Vagina (tissue), 2 donors: ENCODE measurements around the gene KRTAP10-4.

Experiments
- POLR2A ChIP-seq, 2 donors: fragments of 450-650 bp; IDR thresholded peaks; one replicate each; pipeline ENCODE4 v1.6.1; 2017; ENCODE audit warnings: antibody characterized with exemption in 2 of 2, mild to moderate bottlenecking in 2 of 2, moderate library complexity in 2 of 2
- POLR2AphosphoS5 ChIP-seq, 2 donors: sonication (generic); formaldehyde crosslinking; IDR thresholded peaks; one replicate each; pipeline ENCODE4 v1.9.0; 2017; ENCODE audit warnings: antibody characterized with exemption in 2 of 2, mild to moderate bottlenecking in 2 of 2, low read depth in 1 of 2; ENCODE audit not compliant: insufficient read depth in 1 of 2
- TF ChIP-seq, protein P1 (sequence below), 3 experiments: fragments of 450-650 bp in 2 of 3; fragments of 200-600 bp in 1 of 3; sonication (generic) in 1 of 3; IDR thresholded peaks; one replicate each; pipeline ENCODE4 v1.5.1; 2017 to 2019; ENCODE audit warnings: antibody characterized with exemption in 3 of 3, mild to moderate bottlenecking in 2 of 3, moderate library complexity in 2 of 3

DNA sequence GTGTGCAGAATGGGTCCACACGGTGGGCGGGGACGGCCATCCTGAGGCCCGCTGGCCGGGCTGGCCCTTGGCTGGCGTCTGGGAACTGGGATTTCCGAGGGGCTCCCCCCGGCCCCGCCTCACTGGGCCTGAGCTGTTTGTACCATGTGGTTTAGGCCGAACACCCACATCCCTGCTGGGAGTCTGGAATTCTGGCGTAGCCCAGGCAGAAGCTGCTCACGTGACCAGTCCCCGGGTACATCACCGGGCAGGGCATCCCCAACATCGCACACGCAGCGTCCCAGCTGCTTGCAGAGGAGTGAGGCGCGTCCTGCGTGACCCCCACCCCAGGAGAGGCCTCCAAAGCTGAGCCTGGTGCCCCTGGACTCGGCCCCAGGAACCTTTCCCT, 28.9 kb downstream of the KRTAP10-4 start:
- TF ChIP-seq, protein P1, sequence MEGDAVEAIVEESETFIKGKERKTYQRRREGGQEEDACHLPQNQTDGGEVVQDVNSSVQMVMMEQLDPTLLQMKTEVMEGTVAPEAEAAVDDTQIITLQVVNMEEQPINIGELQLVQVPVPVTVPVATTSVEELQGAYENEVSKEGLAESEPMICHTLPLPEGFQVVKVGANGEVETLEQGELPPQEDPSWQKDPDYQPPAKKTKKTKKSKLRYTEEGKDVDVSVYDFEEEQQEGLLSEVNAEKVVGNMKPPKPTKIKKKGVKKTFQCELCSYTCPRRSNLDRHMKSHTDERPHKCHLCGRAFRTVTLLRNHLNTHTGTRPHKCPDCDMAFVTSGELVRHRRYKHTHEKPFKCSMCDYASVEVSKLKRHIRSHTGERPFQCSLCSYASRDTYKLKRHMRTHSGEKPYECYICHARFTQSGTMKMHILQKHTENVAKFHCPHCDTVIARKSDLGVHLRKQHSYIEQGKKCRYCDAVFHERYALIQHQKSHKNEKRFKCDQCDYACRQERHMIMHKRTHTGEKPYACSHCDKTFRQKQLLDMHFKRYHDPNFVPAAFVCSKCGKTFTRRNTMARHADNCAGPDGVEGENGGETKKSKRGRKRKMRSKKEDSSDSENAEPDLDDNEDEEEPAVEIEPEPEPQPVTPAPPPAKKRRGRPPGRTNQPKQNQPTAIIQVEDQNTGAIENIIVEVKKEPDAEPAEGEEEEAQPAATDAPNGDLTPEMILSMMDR (IDR thresholded peaks at IDR 0.05) = no peak
- TF ChIP-seq POLR2AphosphoS5 (IDR thresholded peaks at IDR 0.05; ENCODE audit: insufficient read depth in 1 of 2, low read depth in 1 of 2) (no peak), POLR2A (IDR thresholded peaks at IDR 0.05) (no peak)
